ENCODE results near the gene COL6A1.
"Not testable (repeated sequence)": the region's sequence is repeated elsewhere in the genome, so short reads cannot be mapped to it uniquely, and the experiment has no call there.

Gene COL6A1

GRCh38 chr21:45969921-45970673 lies 11.5 kb upstream of the COL6A1 start:
- no peak for DNase-seq

DNA sequence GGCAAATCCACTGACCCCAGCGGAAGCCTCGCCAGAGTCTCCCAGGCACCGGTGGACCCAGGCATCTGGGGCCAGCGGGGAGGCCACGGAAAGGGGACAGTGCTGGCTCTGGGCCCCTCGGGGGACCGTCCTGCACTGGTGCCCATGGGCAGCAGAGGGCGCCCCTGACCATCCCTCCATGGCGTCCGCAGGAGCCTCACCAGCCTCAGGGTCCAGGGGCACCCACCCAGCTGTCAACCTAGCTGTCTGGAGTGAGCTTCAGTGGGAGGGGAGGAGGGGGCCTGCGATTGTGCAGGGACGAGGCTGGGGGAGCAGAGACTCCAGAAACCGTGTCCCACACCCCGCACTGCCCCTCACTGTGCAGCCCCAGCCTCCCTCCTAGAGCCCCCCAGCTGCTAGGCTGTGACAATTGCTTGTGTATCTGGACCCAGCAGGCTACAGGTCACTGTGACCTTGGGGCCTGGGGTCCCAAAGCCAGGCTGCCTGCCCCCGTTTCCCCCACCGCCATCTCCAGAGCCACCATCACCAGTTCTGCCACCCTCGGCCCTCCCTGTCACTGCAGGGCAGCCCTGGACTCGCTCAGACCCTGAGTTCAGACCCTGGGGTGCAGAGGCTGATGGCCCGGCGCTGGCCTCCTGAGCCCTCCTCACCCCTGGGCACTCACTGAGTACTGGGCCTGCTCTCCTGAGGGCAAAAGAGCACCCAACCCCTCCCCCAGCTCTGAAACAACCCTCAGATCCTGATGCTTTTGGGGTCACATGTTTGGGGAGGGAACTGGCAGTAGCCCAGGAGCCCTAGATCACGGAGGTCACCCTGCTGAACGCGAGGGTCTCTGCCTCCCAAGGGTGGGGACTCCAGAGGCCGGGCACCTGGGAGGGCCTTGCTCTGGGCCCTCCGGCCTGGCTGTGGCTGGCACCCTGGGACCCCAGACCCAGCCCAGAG lies 10.6 kb upstream of the COL6A1 start:
- DNase-seq, result peak; percentile 25

GRCh38 chr21:45971616-45972352 lies 9.8 kb upstream of the COL6A1 start:
- DNase-seq, result no peak

DNA sequence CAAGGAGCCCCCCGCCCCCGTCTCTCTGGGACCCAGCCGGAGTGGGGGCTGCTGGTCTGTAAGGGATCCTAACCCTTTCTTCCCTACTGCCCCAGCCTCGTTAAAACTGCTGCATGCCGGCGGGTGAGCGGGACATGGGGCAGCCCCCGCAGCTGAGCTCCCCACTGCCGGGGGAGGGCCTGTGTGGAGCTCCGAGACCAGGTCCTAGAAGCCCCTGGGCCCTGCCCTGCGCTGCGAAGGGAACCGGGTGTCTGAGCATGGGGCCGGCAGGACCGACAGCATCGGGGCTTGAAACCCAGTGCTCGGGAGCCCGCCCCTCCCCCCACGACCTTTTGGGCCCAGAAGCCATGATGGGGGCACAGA lies 9.2 kb upstream of the COL6A1 start:
- no peak for DNase-seq

- no peak for DNase-seq
Measured at GRCh38 chr21:45972716-45973474, 8.7 kb upstream of the COL6A1 start.

- peak; percentile 87 for DNase-seq
Measured at GRCh38 chr21:45973475-45974072, 8.0 kb upstream of the COL6A1 start.

DNA sequence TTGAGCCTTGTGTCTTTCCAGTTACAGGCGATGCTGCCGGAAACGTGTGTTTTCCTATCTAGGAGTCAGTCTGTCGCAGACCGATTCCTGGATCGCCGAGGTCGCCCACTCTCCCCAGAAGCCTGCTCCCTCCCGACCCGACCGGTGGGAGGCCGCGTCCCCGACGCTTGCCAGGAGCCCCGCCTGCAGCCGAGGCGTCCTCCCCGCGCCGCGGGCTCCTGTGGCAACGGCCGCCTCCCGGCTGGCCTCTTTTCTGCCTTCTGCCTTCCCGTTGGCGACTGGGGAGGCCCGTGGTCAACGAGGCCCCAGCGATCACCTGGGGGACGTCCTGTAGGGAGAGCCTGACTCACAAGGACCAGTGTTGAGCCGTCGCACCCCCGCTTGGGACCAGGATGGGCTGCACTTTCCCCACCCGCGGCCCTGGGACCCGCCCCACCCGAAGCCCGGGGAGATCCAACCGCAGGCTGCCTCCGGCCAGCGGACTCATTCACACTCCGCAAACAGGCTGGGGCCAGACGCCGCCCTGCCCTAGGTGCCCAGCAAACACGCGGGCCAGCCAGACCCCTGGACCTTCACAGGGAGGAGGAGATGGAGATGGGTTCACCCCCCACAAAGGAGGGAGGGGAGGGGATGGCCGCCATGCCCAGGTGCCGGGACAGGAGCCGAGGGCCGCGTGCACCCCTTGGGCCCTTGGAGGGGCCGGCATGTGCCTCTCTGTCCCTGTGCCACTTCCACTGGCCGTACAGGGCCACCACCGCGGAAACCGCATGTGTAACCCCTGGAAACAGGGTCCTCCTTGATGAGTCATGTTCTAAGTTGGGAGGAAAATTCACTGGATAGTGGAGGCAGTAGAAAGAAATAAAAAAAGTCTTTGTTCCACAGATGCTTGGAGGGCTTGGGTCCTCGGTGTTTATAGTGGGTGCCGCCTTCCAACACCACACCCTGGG lies 7.2 kb upstream of the COL6A1 start:
- no peak for DNase-seq

DNA sequence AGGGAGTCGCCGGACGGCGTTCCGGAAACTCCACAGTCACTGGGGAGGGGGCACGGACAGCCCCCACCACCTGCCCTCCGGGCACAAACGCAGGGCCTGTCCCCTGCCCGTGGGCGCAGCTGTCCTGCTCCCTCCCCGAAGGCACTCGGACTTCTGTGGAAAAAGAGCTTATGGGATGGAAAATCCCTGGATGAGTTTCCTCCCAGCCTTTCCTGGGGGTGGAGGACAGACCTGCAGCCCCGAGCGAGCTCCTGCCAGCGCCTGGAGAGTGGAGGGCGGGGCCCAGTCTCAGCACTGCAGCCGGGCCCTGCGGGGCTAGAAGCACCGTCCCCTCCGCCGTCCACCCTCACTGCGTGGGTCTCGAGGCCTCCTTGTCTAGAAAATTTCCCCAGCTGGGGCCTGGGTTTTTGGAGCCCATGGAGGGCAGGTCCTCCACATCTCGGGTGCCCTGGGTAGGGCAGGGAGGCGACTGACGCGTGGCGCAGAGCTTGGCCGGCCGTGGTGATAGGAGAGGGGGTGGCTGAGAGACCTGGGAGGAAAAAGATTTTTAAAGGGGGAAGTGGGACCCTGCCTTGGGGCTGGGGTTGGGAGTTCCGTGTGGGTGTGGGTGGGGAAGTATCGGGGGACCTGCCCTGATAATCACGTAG lies 6.4 kb upstream of the COL6A1 start:
- no peak for DNase-seq

DNA sequence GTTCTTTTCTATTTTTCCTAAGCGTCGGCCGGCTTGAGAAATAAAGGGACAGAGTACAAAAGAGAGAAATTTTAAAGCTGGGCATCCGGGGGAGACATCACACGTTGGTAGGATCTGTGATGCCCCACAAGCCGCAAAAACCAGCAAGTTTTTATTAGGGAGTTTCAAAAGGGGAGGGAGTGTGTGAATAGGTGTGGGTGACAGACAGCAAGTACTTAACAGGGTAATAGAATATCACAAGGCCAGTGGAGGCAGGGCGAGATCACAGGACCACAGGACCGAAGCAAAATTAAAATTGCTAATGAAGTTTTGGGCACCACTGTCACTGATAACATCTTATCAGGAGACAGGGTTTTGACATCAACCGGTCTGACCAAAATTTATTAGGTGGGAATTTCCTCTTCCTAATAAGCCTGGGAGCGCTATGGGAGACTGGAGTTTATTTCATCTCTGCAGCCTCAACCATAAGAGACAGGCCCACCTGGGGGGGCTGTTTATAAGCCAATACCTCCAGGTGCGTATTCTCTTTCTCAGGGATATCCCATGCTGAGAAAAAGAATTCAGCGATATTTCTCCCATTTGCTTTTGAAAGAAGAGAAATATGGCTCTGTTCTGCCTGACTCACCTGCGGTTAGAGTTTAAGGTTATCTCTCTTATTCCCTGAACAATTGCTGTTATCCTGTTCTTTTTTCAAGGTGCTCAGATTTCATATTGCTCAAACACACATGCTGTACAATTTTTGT lies 5.7 kb upstream of the COL6A1 start:
- DNase-seq, result not testable (repeated sequence)

DNA sequence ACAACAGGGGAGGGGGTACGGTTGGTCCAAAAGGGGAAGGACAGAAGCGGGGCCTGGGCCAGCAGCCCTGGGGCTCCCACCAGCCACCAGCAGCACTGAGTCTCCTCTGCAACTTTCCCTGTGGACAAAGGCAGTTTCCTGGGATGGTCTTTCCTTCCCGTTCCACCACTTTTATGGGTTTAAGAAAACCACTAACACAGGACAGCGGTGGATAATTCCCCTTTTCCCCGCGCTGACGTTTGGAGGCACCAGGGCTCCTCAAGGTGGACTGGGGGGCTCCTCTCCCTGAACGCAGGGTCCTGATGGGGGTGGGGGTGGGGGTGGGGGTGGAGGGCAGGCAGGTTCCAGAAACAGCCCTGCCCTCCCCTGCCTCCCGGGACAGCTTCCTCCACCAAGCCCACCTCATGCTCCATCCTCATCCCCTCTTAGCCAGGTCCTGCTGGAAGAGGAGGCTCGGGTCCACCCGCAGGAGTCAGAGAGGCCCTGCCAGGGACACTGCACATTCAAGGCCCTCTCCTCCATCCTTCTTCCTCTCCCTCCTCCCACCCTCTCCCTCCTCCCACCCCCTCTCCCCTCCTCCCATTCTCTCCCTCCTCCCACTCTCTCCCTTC lies 4.8 kb upstream of the COL6A1 start:
- DNase-seq, result no peak

GRCh38 chr21:45977396-45977795 lies 4.2 kb upstream of the COL6A1 start:
- no peak for DNase-seq

- no peak for DNase-seq
Measured at GRCh38 chr21:45979141-45979631, 2.4 kb upstream of the COL6A1 start.

- no peak for DNase-seq
Measured at GRCh38 chr21:45979651-45980050, 1.9 kb upstream of the COL6A1 start.

DNA sequence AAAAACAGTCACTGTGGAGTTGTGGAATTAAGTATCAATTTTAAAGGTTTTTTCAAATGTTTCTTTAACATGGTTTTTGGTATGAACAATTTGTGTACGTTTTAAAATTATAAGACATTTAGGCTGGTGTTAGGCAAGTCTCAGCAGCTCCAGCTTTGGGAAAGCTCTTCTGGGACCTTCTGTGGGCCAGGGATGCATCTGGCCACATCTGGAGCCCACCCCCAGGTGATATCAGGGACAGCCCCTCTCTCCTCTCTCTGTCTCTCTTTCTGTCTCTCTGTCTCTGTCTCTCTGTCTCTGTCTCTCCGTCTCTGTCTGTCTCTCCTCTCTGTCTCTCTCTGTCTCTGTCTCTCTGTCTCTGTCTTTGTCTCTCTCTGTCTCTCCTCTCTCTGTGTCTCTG lies 1.3 kb upstream of the COL6A1 start:
- no peak for DNase-seq

DNA sequence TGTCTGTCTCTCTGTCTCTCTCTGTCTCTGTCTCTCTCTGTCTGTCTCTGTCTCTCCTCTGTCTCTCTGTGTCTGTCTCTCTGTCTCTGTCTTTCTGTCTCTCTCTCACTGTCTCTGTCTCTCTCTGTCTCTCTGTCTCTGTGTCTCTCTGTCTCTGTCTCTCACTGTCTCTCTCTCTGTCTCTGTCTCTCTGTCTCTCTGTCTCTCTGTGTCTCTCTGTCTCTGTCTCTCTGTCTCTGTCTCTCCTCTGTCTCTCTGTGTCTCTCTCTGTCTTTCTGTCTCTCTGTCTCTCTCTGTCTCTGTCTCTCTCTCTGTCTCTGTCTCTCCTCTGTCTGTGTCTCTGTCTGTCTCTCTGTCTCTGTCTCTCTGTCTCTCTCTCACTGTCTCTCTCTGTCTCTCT lies 873 bp upstream of the COL6A1 start:
- no peak for DNase-seq

GRCh38 chr21:45982092-45982757 lies 655 bp downstream of the COL6A1 start:
- no peak for DNase-seq

GRCh38 chr21:45982758-45983648 lies 1.4 kb downstream of the COL6A1 start:
- DNase-seq, result no peak

- DNase-seq, result no peak
Measured at GRCh38 chr21:45983649-45983965, 2.0 kb downstream of the COL6A1 start.
